H9 (cell line): ENCODE measurements around the gene L3MBTL4. TPM values are rescaled to one million over a fixed set of nuclear protein-coding genes. Genes with fewer than 3 reads are reported as not detected.

Source experiments
- DNase-seq: peaks from one replicate; pipeline ENCODE4 v3.0.0-alpha.2; 2017
- H2AFZ ChIP-seq: one replicate; pipeline ENCODE4 v1.6.1; 2013; ENCODE audit warnings: mild to moderate bottlenecking, low read length, control low read depth, moderate library complexity
- H2AK5ac ChIP-seq: 2 replicates; pipeline ENCODE4 v1.6.1; 2013; ENCODE audit warnings: low read length, control low read depth, mixed read lengths; ENCODE audit not compliant: insufficient read length
- H2BK120ac ChIP-seq: one replicate; pipeline ENCODE4 v1.6.1; 2013; ENCODE audit warnings: low read depth, mild to moderate bottlenecking, low read length, control low read depth, inconsistent platforms; ENCODE audit not compliant: poor library complexity, severe bottlenecking
- H2BK12ac ChIP-seq: 2 replicates; pipeline ENCODE4 v1.6.1; 2013; ENCODE audit warnings: low read length, control low read depth, mixed read lengths, low read depth; ENCODE audit not compliant: insufficient read length
- H2BK15ac ChIP-seq: 2 replicates; pipeline ENCODE4 v1.6.1; 2013; ENCODE audit warnings: low read depth, low read length, control low read depth
- H2BK20ac ChIP-seq: one replicate; pipeline ENCODE4 v1.6.1; 2013; ENCODE audit warnings: low read depth, mild to moderate bottlenecking, low read length, control low read depth, inconsistent platforms; ENCODE audit not compliant: poor library complexity, severe bottlenecking
- H2BK5ac ChIP-seq: 2 replicates; pipeline ENCODE4 v1.6.1; 2013; ENCODE audit warnings: low read length, control low read depth, mixed read lengths; ENCODE audit not compliant: insufficient read length
- H3K14ac ChIP-seq: 2 replicates; pipeline ENCODE4 v1.6.1; 2013; ENCODE audit warnings: low read length, control low read depth; ENCODE audit not compliant: insufficient read depth
- H3K18ac ChIP-seq: 2 replicates; pipeline ENCODE4 v1.6.1; 2013; ENCODE audit warnings: low read depth, mild to moderate bottlenecking, mixed read lengths, low read length, control low read depth; ENCODE audit not compliant: insufficient read length
- H3K23ac ChIP-seq: 2 replicates; pipeline ENCODE4 v1.6.1; 2013; ENCODE audit warnings: low read length, control low read depth, mixed read lengths, low read depth; ENCODE audit not compliant: insufficient read length
- H3K23me2 ChIP-seq: 2 replicates; pipeline ENCODE4 v1.6.1; 2013; ENCODE audit warnings: low read depth, mild to moderate bottlenecking, mixed read lengths, low read length, control low read depth; ENCODE audit not compliant: insufficient read length, poor library complexity, severe bottlenecking
- H3K27ac ChIP-seq: 2 replicates; pipeline ENCODE4 v1.5.1; 2013; ENCODE audit warnings: low read length, control low read depth, mixed read lengths, low read depth; ENCODE audit not compliant: insufficient read length
- H3K27me3 ChIP-seq: 2 replicates; pipeline ENCODE4 v1.6.1; 2013; ENCODE audit warnings: low read length, control low read depth, inconsistent platforms; ENCODE audit not compliant: insufficient read depth
- H3K4ac ChIP-seq: 2 replicates; pipeline ENCODE4 v1.6.1; 2013; ENCODE audit warnings: low read depth, mild to moderate bottlenecking, control low read depth, inconsistent platforms, low read length, moderate library complexity
- H3K4me1 ChIP-seq: 2 replicates; pipeline ENCODE4 v1.6.1; 2013; ENCODE audit warnings: low read length, control low read depth, inconsistent platforms; ENCODE audit not compliant: insufficient read depth
- H3K4me2 ChIP-seq: 2 replicates; pipeline ENCODE4 v1.6.1; 2013; ENCODE audit warnings: low read length, control low read depth, mixed read lengths; ENCODE audit not compliant: insufficient read length, insufficient read depth
- H3K56ac ChIP-seq: 2 replicates; pipeline ENCODE4 v1.6.1; 2013; ENCODE audit warnings: low read depth, mild to moderate bottlenecking, mixed read lengths, low read length, control low read depth; ENCODE audit not compliant: insufficient read length
- H3K79me1 ChIP-seq: 2 replicates; pipeline ENCODE4 v1.6.1; 2013; ENCODE audit warnings: low read depth, mild to moderate bottlenecking, moderate library complexity, low read length, control low read depth, inconsistent platforms; ENCODE audit not compliant: insufficient read depth, poor library complexity, severe bottlenecking
- H3K79me2 ChIP-seq: 2 replicates; pipeline ENCODE4 v1.6.1; 2013; ENCODE audit warnings: low read length, control low read depth, inconsistent platforms; ENCODE audit not compliant: insufficient read depth
- H3K9ac ChIP-seq: 2 replicates; pipeline ENCODE4 v1.6.1; 2013; ENCODE audit warnings: low read length, control low read depth, mixed read lengths; ENCODE audit not compliant: insufficient read length; ENCODE audit errors: extremely low read depth
- H3K9me3 ChIP-seq: one replicate; pipeline ENCODE4 v1.6.1; 2013; ENCODE audit warnings: low read depth, low read length, inconsistent platforms; ENCODE audit not compliant: control insufficient read depth
- H3T11ph ChIP-seq: one replicate; pipeline ENCODE4 v1.6.1; 2013; ENCODE audit warnings: mild to moderate bottlenecking, low read length, control low read depth, inconsistent platforms
- H4K20me1 ChIP-seq: one replicate; pipeline ENCODE4 v1.6.1; 2013; ENCODE audit not compliant: control insufficient read depth, insufficient read length, insufficient read depth
- H4K5ac ChIP-seq: 2 replicates; pipeline ENCODE4 v1.6.1; 2013; ENCODE audit warnings: low read depth, mild to moderate bottlenecking, mixed read lengths, low read length, control low read depth; ENCODE audit not compliant: insufficient read length
- H4K8ac ChIP-seq: replicated peaks from 2 replicates; pipeline ENCODE4 v1.6.1; 2013; ENCODE audit warnings: low read length, control low read depth, mixed read lengths, low read depth; ENCODE audit not compliant: insufficient read length
- H4K91ac ChIP-seq: 2 replicates; pipeline ENCODE4 v1.6.1; 2013; ENCODE audit warnings: low read depth, mild to moderate bottlenecking, moderate library complexity, mixed read lengths, low read length, control low read depth; ENCODE audit not compliant: insufficient read length
- H3K27ac Mint-ChIP-seq, 3 experiments: 2 replicates in 2 of 3; 3 replicates in 1 of 3; pipeline ENCODE4 v1.8.0; 2020 to 2021; ENCODE audit warnings: mixed read lengths in 3 of 3, mild to moderate bottlenecking in 1 of 3, moderate library complexity in 1 of 3
- H3K27me3 Mint-ChIP-seq: 2 replicates; pipeline ENCODE4 v1.8.0; 2021; ENCODE audit warnings: low read depth, mild to moderate bottlenecking, moderate library complexity, mixed read lengths
- H3K36me3 Mint-ChIP-seq, 3 experiments: 2 replicates in 2 of 3; 3 replicates in 1 of 3; pipeline ENCODE4 v1.8.0; 2020 to 2021; ENCODE audit warnings: low read depth in 3 of 3, mixed read lengths in 3 of 3; ENCODE audit not compliant: insufficient read depth in 1 of 3
- H3K4me1 Mint-ChIP-seq, 2 experiments: 2 replicates each; pipeline ENCODE4 v1.8.0; 2020; ENCODE audit warnings: mixed read lengths in 2 of 2
- H3K4me3 Mint-ChIP-seq, 2 experiments: 2 replicates in 1 of 2; 3 replicates in 1 of 2; pipeline ENCODE4 v1.8.0; 2020 to 2021; ENCODE audit warnings: mild to moderate bottlenecking in 2 of 2, mixed read lengths in 2 of 2, moderate library complexity in 1 of 2
- H3K9me3 Mint-ChIP-seq, 2 experiments: 2 replicates in 1 of 2; 3 replicates in 1 of 2; pipeline ENCODE4 v1.8.0; 2020; ENCODE audit warnings: mild to moderate bottlenecking in 2 of 2, mixed read lengths in 2 of 2, moderate library complexity in 1 of 2
- CTCF ChIP-seq: fragments of 200-600 bp; sonication (generic); conservative IDR thresholded peaks from 3 replicates; pipeline ENCODE4 v1.8.0; 2021; ENCODE audit warnings: antibody characterized with exemption, mild to moderate bottlenecking
- WGBS: extraction: QIAGEN DNeasy Blood & Tissue Kit; methylation state at CpG from one replicate; pipeline ENCODE4 v1.1.7; 2013; ENCODE audit warnings: missing lambda C conversion rate, low lambda C conversion rate, mixed read lengths; ENCODE audit not compliant: insufficient read length; ENCODE audit errors: extremely low coverage; 5-methylcytosine and 5-hydroxymethylcytosine counted together
- total RNA-seq: library from RNA; stranded (reverse); gene quantifications from 2 replicates; pipeline ENCODE4 v1.2.1, GENCODE V29; 2021

L3MBTL4 gene
- total RNA-seq, 1 experiment from 2014 or later = 1.9 TPM

- Mint-ChIP-seq H3K4me3 (no peak overlapping the region), H3K36me3 (no peaks in the 10 kb centered on the region), H3K9me3 (no peaks in the 10 kb centered on the region), H3K4me1 (peaks cover 12 to 16% of the 10 kb centered on the region in 2 experiments), H3K27ac (no peak overlapping the region), H3K27me3 (peaks cover 18% of the 10 kb centered on the region)
- no peaks in the 10 kb centered on the region for H3K79me2 ChIP-seq
- H3K14ac ChIP-seq = no peak overlapping the region
- H2BK5ac ChIP-seq = no peak overlapping the region
- no peaks in the 10 kb centered on the region for H3K4me1 ChIP-seq
- H3K56ac ChIP-seq = no peak overlapping the region
- no peak overlapping the region for H4K91ac ChIP-seq
- H4K8ac ChIP-seq = no peak overlapping the region
- H2BK12ac ChIP-seq = no peak overlapping the region
- H4K20me1 ChIP-seq = no peaks in the 10 kb centered on the region
- no peak overlapping the region for H3K4ac ChIP-seq
- H2BK20ac ChIP-seq = no peak overlapping the region
- no peak for TF ChIP-seq CTCF
- H3K9me3 ChIP-seq = no peaks in the 10 kb centered on the region
- DNase-seq = no peak
- no peaks in the 10 kb centered on the region for H3K27me3 ChIP-seq
- no peak overlapping the region for H3K9ac ChIP-seq
- H3T11ph ChIP-seq = no peak overlapping the region
- no peak overlapping the region for H2BK120ac ChIP-seq
- no peak overlapping the region for H3K23ac ChIP-seq
- no peak overlapping the region for H2BK15ac ChIP-seq
- H3K4me2 ChIP-seq = no peak overlapping the region
- H3K27ac ChIP-seq = no peak overlapping the region
- H3K23me2 ChIP-seq = no peaks in the 10 kb centered on the region
- H4K5ac ChIP-seq = no peak overlapping the region
- no peak overlapping the region for H2AFZ ChIP-seq
- WGBS = no CpG with 5 or more reads among the region's 12 CpGs
- H2AK5ac ChIP-seq = no peak overlapping the region
- H3K18ac ChIP-seq = no peak overlapping the region
- no peaks in the 10 kb centered on the region for H3K79me1 ChIP-seq
Measured at GRCh38 chr18:6269660-6270332, 144.9 kb downstream of the L3MBTL4 start.
